ENCODE results near the gene CDPF1. TPM values are rescaled to one million over a fixed set of nuclear protein-coding genes. Genes with fewer than 3 reads are reported as not detected.

Gene CDPF1
- total RNA-seq, 4 donors from 2014 or later, result 5.7 to 18.8 (median 8.5) TPM

DNA sequence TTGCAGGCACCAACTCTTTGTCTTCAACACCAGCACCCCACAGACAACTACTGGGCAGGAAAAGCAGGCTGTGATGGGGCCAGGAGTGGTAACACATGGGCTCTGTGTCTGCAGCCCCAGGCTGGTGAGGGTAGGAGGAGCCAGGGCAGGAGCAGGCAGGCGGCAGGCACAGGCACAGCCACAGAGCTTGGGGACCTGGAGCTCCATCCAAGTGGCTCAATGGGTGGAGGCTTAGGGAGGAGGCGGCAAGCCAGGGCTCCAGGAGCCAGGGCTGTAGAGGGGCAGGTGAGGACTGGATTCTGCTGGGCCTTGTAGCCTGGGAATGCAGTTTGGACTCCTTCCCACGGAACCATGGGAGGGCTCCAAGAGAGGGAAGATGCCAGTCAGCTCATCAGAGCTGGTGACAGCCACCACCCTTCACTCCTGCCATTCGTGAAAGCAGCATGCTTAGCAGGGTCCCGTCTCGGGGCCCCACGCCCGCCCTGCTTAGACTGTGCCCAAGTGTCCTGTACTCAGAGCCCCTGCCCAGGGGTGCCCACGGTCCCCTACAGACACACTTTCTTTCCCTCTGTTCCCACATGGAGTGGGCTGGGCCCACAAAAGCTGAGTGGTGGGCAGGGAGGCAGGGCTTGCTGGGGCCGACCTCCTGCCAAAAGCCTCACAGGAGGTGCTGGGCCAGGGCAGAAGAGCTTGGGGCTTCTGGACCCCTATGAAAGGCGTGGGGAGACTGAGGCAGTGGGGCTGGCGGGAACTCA lies 30.1 kb upstream of the CDPF1 start:
- no peak for ATAC-seq (ENCODE audit: low FRiP score)
- TF ChIP-seq, protein P1, sequence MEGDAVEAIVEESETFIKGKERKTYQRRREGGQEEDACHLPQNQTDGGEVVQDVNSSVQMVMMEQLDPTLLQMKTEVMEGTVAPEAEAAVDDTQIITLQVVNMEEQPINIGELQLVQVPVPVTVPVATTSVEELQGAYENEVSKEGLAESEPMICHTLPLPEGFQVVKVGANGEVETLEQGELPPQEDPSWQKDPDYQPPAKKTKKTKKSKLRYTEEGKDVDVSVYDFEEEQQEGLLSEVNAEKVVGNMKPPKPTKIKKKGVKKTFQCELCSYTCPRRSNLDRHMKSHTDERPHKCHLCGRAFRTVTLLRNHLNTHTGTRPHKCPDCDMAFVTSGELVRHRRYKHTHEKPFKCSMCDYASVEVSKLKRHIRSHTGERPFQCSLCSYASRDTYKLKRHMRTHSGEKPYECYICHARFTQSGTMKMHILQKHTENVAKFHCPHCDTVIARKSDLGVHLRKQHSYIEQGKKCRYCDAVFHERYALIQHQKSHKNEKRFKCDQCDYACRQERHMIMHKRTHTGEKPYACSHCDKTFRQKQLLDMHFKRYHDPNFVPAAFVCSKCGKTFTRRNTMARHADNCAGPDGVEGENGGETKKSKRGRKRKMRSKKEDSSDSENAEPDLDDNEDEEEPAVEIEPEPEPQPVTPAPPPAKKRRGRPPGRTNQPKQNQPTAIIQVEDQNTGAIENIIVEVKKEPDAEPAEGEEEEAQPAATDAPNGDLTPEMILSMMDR (IDR thresholded peaks at IDR 0.05), result no peak
- no peak for DNase-seq (ENCODE audit: low spot score)

DNA sequence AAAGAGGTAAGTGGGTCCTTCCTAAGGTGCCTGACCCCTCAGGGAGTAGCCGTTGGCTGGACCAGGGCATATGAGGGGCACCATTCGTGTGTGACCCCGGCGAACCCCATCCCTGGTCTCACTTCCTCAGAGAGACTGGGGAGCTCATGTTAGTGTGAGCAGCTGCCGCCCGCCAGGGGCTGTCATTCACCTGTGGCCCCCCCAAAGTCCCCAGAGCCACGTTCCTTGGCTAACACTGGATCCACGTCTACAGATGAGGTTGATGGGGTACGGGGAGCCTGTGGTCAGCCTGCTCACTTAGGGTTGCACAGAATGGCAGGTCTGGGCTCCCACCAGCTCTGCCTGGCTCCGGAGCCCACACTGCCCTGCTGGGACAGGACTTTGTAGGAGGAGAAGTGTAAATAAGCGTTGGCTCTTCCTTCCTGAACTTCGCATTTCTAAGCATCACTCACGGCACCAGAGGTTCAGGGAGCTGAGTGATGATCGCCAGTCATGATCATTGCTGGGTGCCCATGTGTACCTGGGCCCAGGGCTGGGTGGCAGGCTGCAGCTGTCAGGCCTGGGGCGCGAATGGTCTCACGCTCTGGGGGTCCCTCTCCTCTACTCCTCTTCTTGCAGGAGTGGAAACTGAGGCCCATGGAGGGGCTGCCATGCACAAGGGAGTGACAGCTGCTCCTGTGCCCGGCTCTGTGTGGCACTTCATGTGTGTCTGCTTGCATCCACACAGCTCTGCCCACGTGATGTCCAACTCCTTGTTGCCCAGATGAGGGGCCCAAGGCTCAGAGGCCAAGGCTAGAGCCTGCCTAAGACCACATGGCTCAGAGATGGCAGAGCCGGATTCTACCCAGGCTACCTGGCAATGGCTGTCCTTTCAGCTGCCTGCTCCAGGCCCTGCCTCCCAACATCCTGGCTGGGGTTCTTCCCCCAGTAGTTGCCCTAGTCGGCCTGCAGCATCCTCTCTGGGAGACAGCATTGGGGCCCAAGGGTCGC lies 28.9 kb upstream of the CDPF1 start:
- TF ChIP-seq, protein P1 (IDR thresholded peaks at IDR 0.05), result no peak
- ATAC-seq (ENCODE audit: low FRiP score) (no peak), DNase-seq (ENCODE audit: low spot score) (no peak)

DNA sequence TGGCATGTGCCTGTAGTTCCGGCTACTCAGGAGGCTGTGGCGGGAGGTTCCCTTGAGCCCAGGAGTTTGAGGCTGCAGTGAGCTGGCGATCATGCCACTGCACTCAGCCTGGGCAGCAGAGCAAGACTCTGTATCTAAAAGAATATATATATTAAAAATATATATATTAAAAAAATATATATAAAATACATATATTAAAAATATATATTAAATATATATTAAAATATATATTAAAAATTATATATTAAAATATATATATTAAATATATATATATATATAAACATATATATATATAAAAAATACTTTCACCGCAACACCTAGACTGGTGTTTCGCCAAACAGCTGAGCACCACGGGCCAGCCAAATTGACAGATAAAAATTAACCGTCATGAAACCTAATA lies 26.5 kb upstream of the CDPF1 start:
- TF ChIP-seq, protein P1 (IDR thresholded peaks at IDR 0.05), result no peak
- DNase-seq (ENCODE audit: low spot score) (no peak), ATAC-seq (ENCODE audit: low FRiP score) (no peak)

DNA sequence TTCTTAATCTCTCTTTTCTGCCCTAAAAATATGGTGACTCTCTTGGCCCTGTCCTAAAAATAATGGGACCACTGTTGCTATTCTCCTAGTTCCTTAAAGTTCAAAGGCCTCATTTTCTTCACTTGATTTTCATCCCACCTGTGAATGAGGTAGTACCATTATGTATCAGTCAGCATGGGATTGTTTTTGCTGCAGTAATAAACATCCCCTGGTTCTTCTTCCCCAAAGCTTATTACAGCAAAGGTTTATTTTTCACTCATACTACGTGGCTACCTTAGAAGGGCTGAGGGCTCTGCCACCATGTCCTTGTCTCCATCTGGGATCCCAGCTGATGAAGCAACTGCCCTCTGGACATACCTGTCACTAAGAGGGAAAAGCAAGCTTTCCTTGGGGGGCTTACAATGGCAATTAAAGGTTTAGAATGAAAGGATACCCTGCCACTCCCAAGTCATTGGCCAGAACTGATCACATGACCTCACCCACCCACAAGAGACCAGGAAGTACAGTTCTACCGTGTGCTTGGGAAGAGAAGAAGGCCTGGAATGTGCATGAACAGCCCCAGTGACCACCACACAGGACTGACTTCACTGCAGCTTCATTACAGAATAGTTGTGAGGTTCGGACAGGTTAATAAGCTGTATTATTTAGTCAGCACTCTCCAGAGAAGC lies 25.5 kb upstream of the CDPF1 start:
- ATAC-seq (ENCODE audit: low FRiP score), result no peak
- TF ChIP-seq, protein P1 (IDR thresholded peaks at IDR 0.05), result no peak
- DNase-seq (ENCODE audit: low spot score), result no peak

DNA sequence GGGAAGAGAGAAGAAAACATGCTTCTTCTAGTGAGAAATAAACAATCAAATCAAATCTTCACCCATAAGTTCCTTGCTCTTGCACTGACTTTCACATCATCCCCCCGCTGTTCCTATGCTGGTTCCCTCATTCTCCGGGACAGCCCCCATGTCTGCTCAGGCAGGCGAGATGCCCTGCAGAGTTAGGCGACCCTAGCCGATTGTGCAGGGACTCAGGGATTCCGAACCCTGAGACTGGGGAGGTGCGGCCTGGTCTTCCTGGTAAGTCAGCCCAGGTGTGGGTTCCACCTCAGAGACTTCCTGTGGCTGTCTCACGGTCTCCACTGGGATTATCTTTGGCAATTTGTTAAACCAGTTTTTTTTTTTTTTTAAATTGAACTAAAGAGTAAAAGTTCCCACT lies 24.3 kb upstream of the CDPF1 start:
- no peak for ATAC-seq (ENCODE audit: low FRiP score)
- TF ChIP-seq, protein P1 (IDR thresholded peaks at IDR 0.05), result no peak
- no peak for DNase-seq (ENCODE audit: low spot score)

DNA sequence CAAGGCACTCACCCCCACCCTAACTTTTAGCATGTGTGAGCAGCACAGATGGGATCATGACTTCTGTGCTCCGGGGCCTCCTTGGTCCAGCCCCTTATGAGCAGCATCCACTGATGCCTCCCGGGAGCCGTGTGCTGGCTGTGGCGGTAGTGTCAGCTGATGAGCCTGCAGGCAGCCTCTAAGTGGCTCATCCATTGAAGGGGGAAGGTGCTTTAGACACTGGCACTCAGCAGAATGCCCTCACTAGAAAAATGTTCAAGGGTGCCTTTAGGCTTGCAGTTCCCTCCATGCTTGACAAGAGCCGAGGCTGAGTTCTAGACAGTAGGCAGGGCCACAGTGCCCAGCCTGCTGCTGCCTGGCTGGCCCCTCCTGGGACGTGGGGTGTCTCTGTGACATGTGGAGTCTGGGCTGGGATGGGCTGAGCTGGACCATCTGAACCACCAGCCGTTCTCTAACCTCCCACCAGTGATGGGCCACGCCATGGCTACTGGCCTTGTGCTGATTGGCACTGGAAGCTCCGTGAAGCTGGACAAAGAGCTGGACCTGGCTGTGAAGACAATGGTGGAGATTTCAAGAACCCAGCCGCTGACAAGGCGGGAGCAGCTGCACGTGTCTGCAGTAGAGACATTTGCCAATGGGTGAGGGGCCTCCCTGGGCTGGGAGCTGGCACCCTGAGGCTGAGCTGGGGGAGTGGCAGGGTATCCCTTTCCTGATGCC lies 23.5 kb upstream of the CDPF1 start:
- DNase-seq (ENCODE audit: low spot score) (no peak), ATAC-seq (ENCODE audit: low FRiP score) (no peak)
- TF ChIP-seq, protein P1 (IDR thresholded peaks at IDR 0.05), result no peak

All from omental fat pad (tissue), 4 donors.